Measurements from ENCODE around the gene C8B.

The C8B gene

GRCh38 chr1:56927986-56928385, 37.8 kb downstream of the C8B start:
- DNase-seq (ENCODE audit: low read depth) = no peak
- no peak for TF ChIP-seq CTCF (conservative IDR thresholded peaks at IDR 0.05; ENCODE audit: control insufficient read depth, insufficient read depth, low read depth, low read length)
- H3K4me3 ChIP-seq (ENCODE audit: control insufficient read depth, low read depth, low read length) = no peak overlapping the region

DNA sequence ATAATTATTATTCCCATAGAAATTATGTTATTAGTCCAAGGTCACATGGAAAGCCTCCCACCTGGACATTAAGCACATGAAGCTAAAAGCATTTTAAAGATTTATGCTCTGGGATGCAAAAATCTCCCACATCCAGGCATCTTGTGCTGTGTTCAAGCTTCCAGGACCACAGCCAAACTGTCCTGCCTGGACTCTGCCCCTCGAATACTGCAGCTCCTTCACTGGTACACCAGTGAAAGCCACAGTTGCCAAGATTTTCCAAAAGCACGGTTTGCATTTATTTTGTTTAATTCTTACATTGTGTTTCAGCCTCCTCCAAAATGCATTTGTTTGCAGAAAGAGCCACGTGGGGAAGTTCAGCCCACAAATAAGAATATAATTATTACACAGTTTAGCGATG, 38.6 kb downstream of the C8B start:
- no peak overlapping the region for H3K4me3 ChIP-seq (ENCODE audit: control insufficient read depth, low read depth, low read length)
- no peak for DNase-seq (ENCODE audit: low read depth)
- TF ChIP-seq CTCF (conservative IDR thresholded peaks at IDR 0.05; ENCODE audit: control insufficient read depth, insufficient read depth, low read depth, low read length) = no peak

DNA sequence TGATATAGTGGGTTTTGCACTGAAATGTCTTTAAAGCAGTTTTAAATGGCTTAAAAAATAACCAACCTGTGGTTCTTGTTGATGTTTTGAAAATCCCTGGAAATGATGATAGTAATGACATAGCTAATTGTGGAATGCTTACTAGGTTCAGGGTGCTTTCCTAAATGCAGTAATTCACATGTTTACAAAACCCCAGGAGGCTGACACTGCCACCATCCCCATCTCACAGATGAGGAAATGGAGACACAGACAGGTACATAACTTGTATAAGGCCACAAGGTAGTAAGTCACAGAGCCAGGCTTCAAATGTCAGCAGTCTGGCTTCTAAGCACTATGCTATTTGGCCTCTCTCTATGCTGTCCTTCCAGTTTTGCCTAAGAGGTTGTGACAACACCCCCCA, 40.6 kb downstream of the C8B start:
- H3K4me3 ChIP-seq (ENCODE audit: control insufficient read depth, low read depth, low read length) = no peak overlapping the region
- TF ChIP-seq CTCF (conservative IDR thresholded peaks at IDR 0.05; ENCODE audit: control insufficient read depth, insufficient read depth, low read depth, low read length) = no peak
- DNase-seq (ENCODE audit: low read depth) = no peak

DNA sequence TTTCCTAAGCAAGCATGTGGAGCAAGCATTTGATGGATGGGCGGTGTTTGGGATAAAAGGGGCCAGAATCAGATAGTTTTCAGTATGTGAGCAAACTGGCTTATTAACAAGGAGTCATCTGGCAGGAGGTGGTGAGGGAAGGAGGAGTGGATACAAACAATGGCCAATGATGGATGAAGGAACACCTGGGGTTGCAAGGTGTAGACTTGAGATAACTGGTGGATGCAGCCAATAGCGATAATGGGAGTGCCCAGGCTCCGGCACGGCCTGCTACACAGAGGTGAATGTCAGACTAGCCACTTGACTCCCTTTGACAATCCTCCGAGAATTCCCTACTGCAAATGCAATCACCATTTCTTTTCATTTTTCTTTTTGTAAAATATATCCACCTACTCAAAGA, 41.7 kb downstream of the C8B start:
- TF ChIP-seq CTCF (conservative IDR thresholded peaks at IDR 0.05; ENCODE audit: control insufficient read depth, insufficient read depth, low read depth, low read length) = no peak
- no peak overlapping the region for H3K4me3 ChIP-seq (ENCODE audit: control insufficient read depth, low read depth, low read length)
- DNase-seq (ENCODE audit: low read depth) = no peak

DNA sequence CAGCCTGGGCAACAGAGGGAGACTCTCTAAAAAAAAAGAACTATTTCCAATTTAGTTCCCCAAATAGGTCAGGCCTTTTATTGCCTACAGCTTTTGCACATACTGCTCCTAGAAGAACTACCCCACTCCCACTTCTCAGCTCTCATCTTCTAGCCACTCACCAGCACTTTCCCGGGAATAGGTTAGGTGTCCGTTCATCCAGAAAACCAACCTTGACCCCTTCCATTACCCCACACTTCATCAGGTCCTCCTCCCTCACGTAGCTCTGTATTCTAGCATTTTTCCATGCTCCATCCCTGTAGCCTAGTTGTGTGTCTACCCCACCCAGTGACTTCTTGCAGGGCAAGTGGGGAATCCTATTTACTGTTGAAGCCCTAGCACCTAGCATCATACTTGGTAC, 42.6 kb downstream of the C8B start:
- TF ChIP-seq CTCF (conservative IDR thresholded peaks at IDR 0.05; ENCODE audit: control insufficient read depth, insufficient read depth, low read depth, low read length) = no peak
- no peak for DNase-seq (ENCODE audit: low read depth)
- no peak overlapping the region for H3K4me3 ChIP-seq (ENCODE audit: control insufficient read depth, low read depth, low read length)

GRCh38 chr1:56922507-56922906, 43.3 kb downstream of the C8B start:
- H3K4me3 ChIP-seq (ENCODE audit: control insufficient read depth, low read depth, low read length) = no peak overlapping the region
- no peak for DNase-seq (ENCODE audit: low read depth)
- no peak for TF ChIP-seq CTCF (conservative IDR thresholded peaks at IDR 0.05; ENCODE audit: control insufficient read depth, insufficient read depth, low read depth, low read length)

DNA sequence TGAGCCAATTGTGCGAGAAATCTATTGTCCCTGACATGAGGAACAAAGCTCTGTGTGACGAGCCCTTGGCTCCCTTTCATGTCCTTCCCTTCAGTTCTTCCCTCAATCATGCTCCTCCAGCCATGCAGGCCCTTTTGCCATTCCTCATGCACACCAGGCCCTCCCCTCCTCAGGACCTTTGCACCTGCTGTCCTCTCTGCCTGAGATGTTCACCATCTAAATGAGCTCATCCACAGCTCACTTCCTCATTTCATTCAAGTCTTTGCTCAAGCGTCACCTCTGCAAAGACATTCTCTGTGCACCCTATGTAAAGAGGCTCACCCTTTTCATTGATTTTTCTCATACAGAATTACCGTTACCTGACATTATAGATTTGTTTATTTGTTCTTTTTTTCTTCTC, 43.7 kb downstream of the C8B start:
- no peak overlapping the region for H3K4me3 ChIP-seq (ENCODE audit: control insufficient read depth, low read depth, low read length)
- no peak for DNase-seq (ENCODE audit: low read depth)
- TF ChIP-seq CTCF (conservative IDR thresholded peaks at IDR 0.05; ENCODE audit: control insufficient read depth, insufficient read depth, low read depth, low read length) = no peak
